Measurements from ENCODE around the gene PPM1H.

The PPM1H gene

DNA sequence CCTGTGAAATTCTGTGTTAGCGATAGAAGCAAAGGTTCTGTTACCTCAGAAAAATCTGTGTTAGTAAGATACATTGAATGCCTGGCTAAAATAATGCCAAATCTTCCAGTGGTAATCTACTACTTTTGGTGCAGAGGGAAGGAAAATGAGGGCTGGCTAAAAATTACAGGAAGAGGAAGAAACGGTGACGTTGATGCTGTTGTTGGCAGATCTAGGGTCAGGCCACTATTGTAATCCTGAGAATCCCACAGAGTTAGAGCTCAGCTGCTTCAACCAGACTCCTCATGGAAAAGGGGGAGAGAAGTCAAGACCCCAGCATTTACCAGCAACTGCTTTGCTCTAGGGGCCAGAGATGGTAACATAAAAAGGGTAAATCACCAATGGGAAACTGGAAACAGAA lies 145.1 kb downstream of the PPM1H start:
- no peak overlapping the region for H3K27ac ChIP-seq
- H3K27me3 ChIP-seq (replicated peaks) = no peaks in the 10 kb centered on the region
- no peaks in the 10 kb centered on the region for H3K36me3 ChIP-seq (replicated peaks)
- no peak overlapping the region for H3K4me3 ChIP-seq (ENCODE audit: low read depth, low read length)
- DNase-seq = no peak
- TF ChIP-seq, protein P1, sequence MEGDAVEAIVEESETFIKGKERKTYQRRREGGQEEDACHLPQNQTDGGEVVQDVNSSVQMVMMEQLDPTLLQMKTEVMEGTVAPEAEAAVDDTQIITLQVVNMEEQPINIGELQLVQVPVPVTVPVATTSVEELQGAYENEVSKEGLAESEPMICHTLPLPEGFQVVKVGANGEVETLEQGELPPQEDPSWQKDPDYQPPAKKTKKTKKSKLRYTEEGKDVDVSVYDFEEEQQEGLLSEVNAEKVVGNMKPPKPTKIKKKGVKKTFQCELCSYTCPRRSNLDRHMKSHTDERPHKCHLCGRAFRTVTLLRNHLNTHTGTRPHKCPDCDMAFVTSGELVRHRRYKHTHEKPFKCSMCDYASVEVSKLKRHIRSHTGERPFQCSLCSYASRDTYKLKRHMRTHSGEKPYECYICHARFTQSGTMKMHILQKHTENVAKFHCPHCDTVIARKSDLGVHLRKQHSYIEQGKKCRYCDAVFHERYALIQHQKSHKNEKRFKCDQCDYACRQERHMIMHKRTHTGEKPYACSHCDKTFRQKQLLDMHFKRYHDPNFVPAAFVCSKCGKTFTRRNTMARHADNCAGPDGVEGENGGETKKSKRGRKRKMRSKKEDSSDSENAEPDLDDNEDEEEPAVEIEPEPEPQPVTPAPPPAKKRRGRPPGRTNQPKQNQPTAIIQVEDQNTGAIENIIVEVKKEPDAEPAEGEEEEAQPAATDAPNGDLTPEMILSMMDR (IDR thresholded peaks at IDR 0.05; ENCODE audit: low read depth, low read length, missing control alignments) = no peak
- in situ Hi-C loops (cut with HindIII; ENCODE audit: low pct_ligation_motif_present, low sequenced_read_pairs) = loop anchor here (10.0 kb wide), 1 partner anchor 205 kb away; no protein-coding TSS in a partner anchor

DNA sequence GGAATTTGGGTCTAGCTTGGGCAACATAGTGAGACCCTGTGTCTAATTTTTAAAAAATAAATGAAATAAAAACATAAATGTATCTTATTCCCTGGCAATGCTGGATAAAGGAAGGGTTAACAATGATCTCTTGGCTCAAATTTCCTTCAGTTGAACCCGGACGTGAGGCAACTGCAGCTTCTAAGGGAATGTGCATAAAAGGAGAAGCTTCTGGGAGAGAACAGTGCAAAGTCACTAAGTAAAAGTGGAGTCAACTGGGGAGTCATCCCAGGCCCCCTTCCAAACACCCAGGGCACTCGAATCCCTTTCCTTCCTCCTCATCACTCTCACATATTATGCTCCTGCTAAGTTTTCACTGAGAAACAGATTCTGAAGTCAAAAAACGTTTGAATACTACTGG lies 147.3 kb downstream of the PPM1H start:
- Histone ChIP-seq H3K27ac (no peak overlapping the region), H3K27me3 (replicated peaks) (no peaks in the 10 kb centered on the region), H3K36me3 (replicated peaks) (no peaks in the 10 kb centered on the region), H3K4me3 (ENCODE audit: low read depth, low read length) (no peak overlapping the region)
- in situ Hi-C loops (cut with HindIII; ENCODE audit: low pct_ligation_motif_present, low sequenced_read_pairs) = loop anchor here (10.0 kb wide), 1 partner anchor 203 kb away; no protein-coding TSS in a partner anchor
- no peak for DNase-seq
- TF ChIP-seq, protein P1 (IDR thresholded peaks at IDR 0.05; ENCODE audit: low read depth, low read length, missing control alignments) = no peak

DNA sequence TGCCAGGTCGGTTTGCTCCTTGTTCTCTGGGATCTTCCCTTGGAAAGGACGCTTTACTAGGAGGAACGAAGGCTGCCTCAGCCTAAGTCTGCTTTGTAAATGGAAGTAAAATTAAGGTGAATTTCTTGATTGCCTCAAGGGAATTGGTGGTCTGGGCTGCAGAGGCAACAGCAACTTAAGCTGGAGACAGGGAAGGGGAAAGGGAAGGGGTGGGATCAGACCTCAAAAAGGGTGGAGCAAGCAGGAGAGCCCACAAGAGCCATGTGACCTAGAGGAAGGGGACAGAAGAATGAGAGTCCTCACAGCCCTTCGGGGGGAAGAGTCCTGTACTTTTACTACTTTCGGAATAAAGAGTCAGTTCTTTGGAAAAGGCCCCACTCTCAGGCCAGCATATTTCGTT lies 147.9 kb downstream of the PPM1H start:
- no peaks in the 10 kb centered on the region for H3K27me3 ChIP-seq (replicated peaks)
- no peak overlapping the region for H3K27ac ChIP-seq
- no peak overlapping the region for H3K4me3 ChIP-seq (ENCODE audit: low read depth, low read length)
- H3K36me3 ChIP-seq (replicated peaks) = no peaks in the 10 kb centered on the region
- TF ChIP-seq, protein P1 (IDR thresholded peaks at IDR 0.05; ENCODE audit: low read depth, low read length, missing control alignments) = no peak
- no peak for DNase-seq
- in situ Hi-C loops (cut with HindIII; ENCODE audit: low pct_ligation_motif_present, low sequenced_read_pairs) = loop anchor here (10.0 kb wide), 1 partner anchor 202 kb away; no protein-coding TSS in a partner anchor

DNA sequence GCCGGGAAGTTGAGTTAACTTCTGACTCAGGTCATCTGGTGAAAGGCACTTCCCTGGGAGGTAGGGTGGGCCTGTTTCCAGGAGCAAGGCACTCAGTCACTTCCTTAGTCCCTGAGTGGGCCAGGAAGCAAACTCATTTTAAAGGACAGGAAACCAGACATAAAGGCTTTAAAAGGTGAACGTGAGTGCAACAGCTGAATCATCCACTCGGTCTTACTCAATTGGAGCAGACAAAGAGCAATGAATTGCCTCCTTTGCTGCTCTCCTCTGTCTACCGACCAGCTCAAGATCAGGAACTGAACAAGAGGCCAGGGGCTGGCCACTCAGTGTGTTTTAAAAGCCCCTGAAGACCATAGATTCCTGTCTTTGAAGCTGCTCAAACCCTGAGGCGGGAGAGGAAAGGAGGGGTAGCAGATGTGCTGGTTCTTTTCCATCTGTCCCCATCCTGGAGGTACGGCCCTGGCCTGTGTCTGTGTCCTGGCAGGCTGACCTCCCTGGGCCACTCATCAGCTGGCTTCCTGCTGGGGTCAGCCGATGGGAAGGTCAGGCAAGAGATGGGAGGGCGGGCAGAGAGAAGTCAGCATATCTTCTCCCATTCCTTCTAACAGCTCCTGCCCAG lies 148.9 kb downstream of the PPM1H start:
- TF ChIP-seq, protein P1 (IDR thresholded peaks at IDR 0.05; ENCODE audit: low read depth, low read length, missing control alignments) = no peak
- Histone ChIP-seq H3K27me3 (replicated peaks) (no peaks in the 10 kb centered on the region), H3K4me3 (ENCODE audit: low read depth, low read length) (no peak overlapping the region), H3K27ac (peak overlapping the region; percentile 90), H3K36me3 (replicated peaks) (no peaks in the 10 kb centered on the region)
- in situ Hi-C loops (cut with HindIII; ENCODE audit: low pct_ligation_motif_present, low sequenced_read_pairs) = loop anchor here (10.0 kb wide), 1 partner anchor 201 kb away; no protein-coding TSS in a partner anchor
- DNase-seq = peak; percentile 93

DNA sequence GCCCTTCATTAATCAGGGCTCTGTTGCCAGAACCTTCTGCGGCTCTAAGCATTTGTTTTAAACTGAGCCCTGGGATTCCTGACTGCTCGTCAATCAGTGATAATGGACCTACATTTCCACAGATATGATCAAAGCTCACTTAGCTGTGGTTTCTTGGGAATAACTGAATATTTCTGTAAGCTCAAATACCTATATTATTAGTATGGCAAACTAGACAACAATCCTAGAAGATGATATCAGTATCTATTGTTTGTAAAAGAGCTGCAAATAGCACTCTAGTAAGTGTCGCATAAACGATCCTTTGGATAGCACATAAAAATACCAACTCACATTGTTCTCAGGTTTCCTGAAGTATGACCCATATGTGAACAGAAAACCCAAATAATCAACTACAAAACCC lies 150.4 kb downstream of the PPM1H start:
- in situ Hi-C loops (cut with HindIII; ENCODE audit: low pct_ligation_motif_present, low sequenced_read_pairs) = loop anchor here (10.0 kb wide), 1 partner anchor 200 kb away; no protein-coding TSS in a partner anchor
- no peak overlapping the region for H3K27ac ChIP-seq
- no peak for DNase-seq
- H3K27me3 ChIP-seq (replicated peaks) = no peaks in the 10 kb centered on the region
- TF ChIP-seq, protein P1 (IDR thresholded peaks at IDR 0.05; ENCODE audit: low read depth, low read length, missing control alignments) = no peak
- H3K4me3 ChIP-seq (ENCODE audit: low read depth, low read length) = no peak overlapping the region
- no peaks in the 10 kb centered on the region for H3K36me3 ChIP-seq (replicated peaks)

Data from brain microvascular endothelial cell (primary cell).